Stimulated activated CD4-positive, alpha-beta T cell treated with anti-CD3 and anti-CD28 coated beads, TNF-alpha, amount 100 ng/mL, for 4 hours (primary cell): ENCODE results near the gene CD101.
A peak's percentile ranks its signal among the peaks of the same experiment; 100 is the strongest.

ENCODE experiments used
- DNase-seq, 3 experiments: peaks; one replicate each; pipeline ENCODE4 v3.0.0-alpha.2; 2020; ENCODE audit warnings: low read depth in 3 of 3

CD101 gene

GRCh38 chr1:117054068-117054467, 52.5 kb downstream of the CD101 start:
- DNase-seq, result no peak

- no peak for DNase-seq
Measured at GRCh38 chr1:117058810-117059209, 57.2 kb downstream of the CD101 start.

- peak in 1 of 3 experiments; percentile 40 for DNase-seq
Measured at GRCh38 chr1:117059334-117059677, 57.7 kb downstream of the CD101 start.

GRCh38 chr1:117059678-117060440, 58.3 kb downstream of the CD101 start, which contains the start of gene TTF2:
TSS of gene TTF2 (plus strand) at chr1:117060326. CDS start at chr1:117060347, 21 bp downstream.
- peak; percentile 86 to 92 (median 89) for DNase-seq

- DNase-seq, result no peak
Measured at GRCh38 chr1:117060441-117061317, 59.1 kb downstream of the CD101 start.

GRCh38 chr1:117061986-117062415, 60.4 kb downstream of the CD101 start:
- no peak for DNase-seq

GRCh38 chr1:117066367-117066766, 64.8 kb downstream of the CD101 start:
- DNase-seq, result no peak

GRCh38 chr1:117067533-117068370, 66.2 kb downstream of the CD101 start:
- no peak for DNase-seq

- DNase-seq, result no peak
Measured at GRCh38 chr1:117068580-117068979, 67.0 kb downstream of the CD101 start.

GRCh38 chr1:117069220-117069844, 67.8 kb downstream of the CD101 start:
- DNase-seq, result no peak

- DNase-seq, result no peak
Measured at GRCh38 chr1:117070124-117070523, 68.6 kb downstream of the CD101 start.

- no peak for DNase-seq
Measured at GRCh38 chr1:117076648-117077047, 75.1 kb downstream of the CD101 start.

GRCh38 chr1:117077267-117077666, 75.7 kb downstream of the CD101 start:
- DNase-seq, result no peak

GRCh38 chr1:117079737-117080136, 78.2 kb downstream of the CD101 start:
- DNase-seq, result no peak

- no peak for DNase-seq
Measured at GRCh38 chr1:117084231-117084630, 82.7 kb downstream of the CD101 start.
